ENCODE data around the gene SCYL1. TPM values are rescaled to one million over a fixed set of nuclear protein-coding genes. Genes with fewer than 3 reads are reported as not detected.

The SCYL1 gene
- total RNA-seq, 1 experiment from 2014 or later = 70.9 TPM

GRCh38 chr11:65499713-65500386 is 25.0 kb upstream of the SCYL1 start:
- H3K4me3 Mint-ChIP-seq (ENCODE audit: unreplicated experiment) = no peak overlapping the region
- DNase-seq (ENCODE audit: unreplicated experiment) = peak; percentile 19
- peaks cover 7% of the 10 kb centered on the region for H3K4me1 Mint-ChIP-seq (ENCODE audit: insufficient read depth, unreplicated experiment)
- no TSS peak for BruUV-seq (replicated peaks)
- no peak for TF ChIP-seq CTCF (IDR thresholded peaks at IDR 0.05; ENCODE audit: unreplicated experiment)
- H3K36me3 Mint-ChIP-seq (ENCODE audit: insufficient read depth, unreplicated experiment) = no peaks in the 10 kb centered on the region
- ChIA-PET CTCF (interaction anchor here (0.6 to 1.7 kb wide), 9 partner anchors 11 to 85 kb away, joined by 3 to 7 read pairs (median 4); no protein-coding TSS in a partner anchor), POLR2A (interaction anchor here (0.7 to 30.1 kb wide), 23 partner anchors 4 to 503 kb away, joined by 3 to 2994 read pairs (median 21); partner anchors contain the start of genes BANF1, DPF2, EIF1AD and FAM89B)
- no peaks in the 10 kb centered on the region for H3K27me3 Mint-ChIP-seq (ENCODE audit: insufficient read depth, unreplicated experiment)
- H3K9me3 Mint-ChIP-seq (ENCODE audit: unreplicated experiment) = no peaks in the 10 kb centered on the region
- no peak overlapping the region for H3K27ac Mint-ChIP-seq (ENCODE audit: low read depth, unreplicated experiment)
- intact Hi-C loops (cut with micrococcal nuclease) = loop anchor here (1.0 kb wide), 1 partner anchor 78 kb away; the partner anchor contains the start of gene NEAT1

GRCh38 chr11:65500387-65501185 is 24.3 kb upstream of the SCYL1 start:
- no peaks in the 10 kb centered on the region for H3K27me3 Mint-ChIP-seq (ENCODE audit: insufficient read depth, unreplicated experiment)
- H3K27ac Mint-ChIP-seq (ENCODE audit: low read depth, unreplicated experiment) = no peak overlapping the region
- ChIA-PET CTCF (interaction anchor here (0.7 to 1.5 kb wide), 3 partner anchors 22 to 45 kb away, joined by 3 to 4 read pairs (median 4); no protein-coding TSS in a partner anchor), POLR2A (interaction anchor here (0.7 to 30.1 kb wide), 19 partner anchors 4 to 407 kb away, joined by 3 to 2994 read pairs (median 26); partner anchors contain the start of genes DPF2, FAM89B, FRMD8 and MALAT1)
- intact Hi-C loops (cut with micrococcal nuclease) = no loop called here
- BruUV-seq (replicated peaks) = no TSS peak
- peaks cover 7% of the 10 kb centered on the region for H3K4me1 Mint-ChIP-seq (ENCODE audit: insufficient read depth, unreplicated experiment)
- no peaks in the 10 kb centered on the region for H3K36me3 Mint-ChIP-seq (ENCODE audit: insufficient read depth, unreplicated experiment)
- TF ChIP-seq CTCF (IDR thresholded peaks at IDR 0.05; ENCODE audit: unreplicated experiment) = no peak
- no peaks in the 10 kb centered on the region for H3K9me3 Mint-ChIP-seq (ENCODE audit: unreplicated experiment)
- peak; percentile 63 for DNase-seq (ENCODE audit: unreplicated experiment)
- no peak overlapping the region for H3K4me3 Mint-ChIP-seq (ENCODE audit: unreplicated experiment)

- Mint-ChIP-seq H3K9me3 (ENCODE audit: unreplicated experiment) (no peaks in the 10 kb centered on the region), H3K27me3 (ENCODE audit: insufficient read depth, unreplicated experiment) (no peaks in the 10 kb centered on the region), H3K4me3 (ENCODE audit: unreplicated experiment) (no peak overlapping the region), H3K4me1 (ENCODE audit: insufficient read depth, unreplicated experiment) (peaks cover 9% of the 10 kb centered on the region), H3K36me3 (ENCODE audit: insufficient read depth, unreplicated experiment) (no peaks in the 10 kb centered on the region), H3K27ac (ENCODE audit: low read depth, unreplicated experiment) (no peak overlapping the region)
- ChIA-PET CTCF (interaction anchor here (1.0 to 1.8 kb wide), 2 partner anchors 8 to 84 kb away, joined by 5 to 7 read pairs; no protein-coding TSS in a partner anchor), POLR2A (interaction anchor here (1.3 to 30.1 kb wide), 14 partner anchors 9 to 185 kb away, joined by 3 to 2994 read pairs (median 50); partner anchors contain the start of genes FRMD8, MALAT1, NEAT1 and SLC25A45)
- no peak for TF ChIP-seq CTCF (IDR thresholded peaks at IDR 0.05; ENCODE audit: unreplicated experiment)
- DNase-seq (ENCODE audit: unreplicated experiment) = peak; percentile 40
- no TSS peak for BruUV-seq (replicated peaks)
- intact Hi-C loops (cut with micrococcal nuclease) = no loop called here
Observed at GRCh38 chr11:65501186-65501471, 23.8 kb upstream of the SCYL1 start.

Measured in MCF 10A (cell line).